ENCODE data around the gene GABRB3. TPM values are rescaled to one million over a fixed set of nuclear protein-coding genes. Genes with fewer than 3 reads are reported as not detected.

Gene GABRB3
- total RNA-seq, 2 experiments from 2014 or later: 0.19 TPM; not detected in 1

DNA sequence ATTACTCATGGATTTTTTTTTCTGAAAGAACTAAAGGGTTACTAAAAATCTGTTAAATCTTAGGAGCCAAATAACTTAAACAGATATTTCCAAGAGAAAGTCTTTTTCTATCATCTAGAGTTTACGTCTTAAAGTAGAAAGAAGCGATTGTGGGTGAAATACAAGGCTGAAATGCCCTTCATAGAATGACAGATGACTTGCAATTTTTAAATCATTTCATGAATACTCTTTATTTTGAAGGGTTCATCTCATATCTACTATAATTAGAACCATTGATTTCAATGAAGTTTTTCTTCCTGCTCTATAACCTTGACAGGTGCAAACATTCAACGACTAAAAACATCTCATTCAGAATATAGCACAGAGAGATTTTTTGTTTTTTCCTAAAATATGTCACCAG, 217.0 kb downstream of the GABRB3 start:
- intact Hi-C loops (cut with micrococcal nuclease): no loop called here
- H3K4me3 Mint-ChIP-seq: no peak overlapping the region
- H3K9me3 Mint-ChIP-seq: peaks cover 6% of the 10 kb centered on the region
- CTCF ChIA-PET: no interaction called here
- no peak for DNase-seq
- H3K36me3 Mint-ChIP-seq (ENCODE audit: low read depth): no peaks in the 10 kb centered on the region
- no peaks in the 10 kb centered on the region for H3K27me3 Mint-ChIP-seq (ENCODE audit: low read depth)
- H3K27ac Mint-ChIP-seq: no peak overlapping the region
- H3K4me1 Mint-ChIP-seq (ENCODE audit: low read depth): no peaks in the 10 kb centered on the region

DNA sequence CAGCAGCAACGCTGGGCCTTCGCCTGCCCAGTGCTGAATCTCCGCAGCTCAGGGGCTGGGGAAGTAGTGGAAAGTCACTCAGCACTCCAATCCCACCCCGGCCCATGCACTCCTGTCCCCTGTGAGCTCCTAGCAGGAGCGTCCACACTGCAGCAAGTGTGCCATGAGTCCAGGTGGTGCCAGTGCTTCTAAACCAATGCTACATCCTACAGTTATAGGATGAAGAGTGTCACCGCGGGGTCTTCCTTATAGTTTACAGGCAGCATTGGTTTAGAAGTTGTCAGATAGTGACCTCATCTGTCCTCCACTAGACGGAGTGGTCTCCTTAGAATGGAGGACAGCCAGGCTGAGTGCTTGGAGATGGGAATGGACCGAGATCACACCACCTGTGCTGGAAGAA, 221.4 kb downstream of the GABRB3 start:
- no peaks in the 10 kb centered on the region for H3K36me3 Mint-ChIP-seq (ENCODE audit: low read depth)
- CTCF ChIA-PET: no interaction called here
- H3K4me1 Mint-ChIP-seq (ENCODE audit: low read depth): no peaks in the 10 kb centered on the region
- H3K9me3 Mint-ChIP-seq: no peaks in the 10 kb centered on the region
- no peak overlapping the region for H3K4me3 Mint-ChIP-seq
- H3K27ac Mint-ChIP-seq: no peak overlapping the region
- DNase-seq: no peak
- intact Hi-C loops (cut with micrococcal nuclease): no loop called here
- H3K27me3 Mint-ChIP-seq (ENCODE audit: low read depth): no peaks in the 10 kb centered on the region

DNA sequence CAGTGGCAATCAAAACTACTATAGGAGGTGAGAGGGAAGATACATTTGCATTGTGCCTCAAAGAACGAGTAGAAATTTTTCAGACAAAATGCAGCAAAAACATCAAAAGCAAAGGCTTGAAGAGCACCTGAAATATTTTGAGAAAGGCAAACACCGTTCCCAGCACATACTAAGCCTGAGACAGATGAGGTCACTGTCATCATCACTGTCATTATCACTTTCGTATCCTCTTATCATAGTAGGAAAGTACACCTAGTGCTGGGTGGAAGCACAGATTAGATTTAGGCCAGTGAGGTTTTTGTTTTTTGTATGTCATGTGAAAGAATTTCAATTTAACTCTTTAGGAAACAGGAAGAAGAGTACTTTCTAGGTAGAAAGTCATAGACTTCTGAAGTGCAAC, 222.0 kb downstream of the GABRB3 start:
- no peak overlapping the region for H3K4me3 Mint-ChIP-seq
- intact Hi-C loops (cut with micrococcal nuclease): no loop called here
- no peak for DNase-seq
- no peaks in the 10 kb centered on the region for H3K4me1 Mint-ChIP-seq (ENCODE audit: low read depth)
- CTCF ChIA-PET: no interaction called here
- no peaks in the 10 kb centered on the region for H3K27me3 Mint-ChIP-seq (ENCODE audit: low read depth)
- H3K9me3 Mint-ChIP-seq: no peaks in the 10 kb centered on the region
- no peaks in the 10 kb centered on the region for H3K36me3 Mint-ChIP-seq (ENCODE audit: low read depth)
- H3K27ac Mint-ChIP-seq: no peak overlapping the region

DNA sequence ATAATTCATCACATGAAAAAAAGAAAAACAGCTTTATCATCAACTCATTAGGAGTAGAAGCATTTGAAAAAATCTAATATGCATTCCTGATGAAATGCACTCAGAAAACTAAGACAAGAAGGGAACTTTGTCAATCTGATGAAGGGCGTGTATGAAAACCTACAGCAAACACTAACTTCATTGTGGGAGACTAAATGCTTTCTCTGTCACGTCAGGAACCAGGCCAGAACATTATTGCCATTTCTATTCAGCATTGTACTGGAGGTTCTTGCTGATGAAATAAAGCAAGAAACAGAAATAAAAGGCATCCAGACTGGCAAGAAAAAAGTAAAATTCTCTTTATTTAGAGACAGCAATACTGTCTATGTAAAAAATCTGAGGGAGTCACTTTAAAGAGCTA, 235.2 kb downstream of the GABRB3 start:
- intact Hi-C loops (cut with micrococcal nuclease): no loop called here
- H3K27me3 Mint-ChIP-seq (ENCODE audit: low read depth): no peaks in the 10 kb centered on the region
- CTCF ChIA-PET: interaction anchor here (0.6 kb wide), 1 partner anchor 47 kb away, joined by 3 read pairs; no protein-coding TSS in a partner anchor
- H3K27ac Mint-ChIP-seq: no peak overlapping the region
- DNase-seq: no peak
- no peak overlapping the region for H3K4me3 Mint-ChIP-seq
- no peaks in the 10 kb centered on the region for H3K4me1 Mint-ChIP-seq (ENCODE audit: low read depth)
- peaks cover 15% of the 10 kb centered on the region for H3K9me3 Mint-ChIP-seq
- no peaks in the 10 kb centered on the region for H3K36me3 Mint-ChIP-seq (ENCODE audit: low read depth)

DNA sequence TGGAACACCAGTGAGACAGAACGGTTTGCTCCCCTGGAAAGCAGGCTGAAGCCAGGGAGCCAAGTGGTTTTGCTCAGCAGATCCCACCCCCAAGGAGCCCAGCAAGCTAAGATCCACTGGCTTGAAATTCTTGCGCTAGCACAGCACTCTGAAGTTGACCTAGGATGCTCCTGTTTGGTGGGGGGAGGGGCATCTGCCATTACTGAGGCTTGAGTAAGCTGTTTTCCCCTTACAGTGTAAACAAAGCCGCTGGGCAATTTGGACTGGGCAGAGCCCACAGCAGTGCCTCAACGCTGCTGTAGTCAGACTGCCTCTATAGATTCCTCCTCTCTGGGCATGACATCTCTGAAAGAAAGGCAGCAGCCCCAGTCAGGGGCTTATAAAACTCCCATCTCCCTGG, 241.4 kb downstream of the GABRB3 start:
- no peak overlapping the region for H3K27ac Mint-ChIP-seq
- intact Hi-C loops (cut with micrococcal nuclease): no loop called here
- H3K4me1 Mint-ChIP-seq (ENCODE audit: low read depth): no peaks in the 10 kb centered on the region
- no peak for DNase-seq
- CTCF ChIA-PET: no interaction called here
- no peaks in the 10 kb centered on the region for H3K36me3 Mint-ChIP-seq (ENCODE audit: low read depth)
- H3K27me3 Mint-ChIP-seq (ENCODE audit: low read depth): no peaks in the 10 kb centered on the region
- H3K9me3 Mint-ChIP-seq: peaks cover 10% of the 10 kb centered on the region
- no peak overlapping the region for H3K4me3 Mint-ChIP-seq

DNA sequence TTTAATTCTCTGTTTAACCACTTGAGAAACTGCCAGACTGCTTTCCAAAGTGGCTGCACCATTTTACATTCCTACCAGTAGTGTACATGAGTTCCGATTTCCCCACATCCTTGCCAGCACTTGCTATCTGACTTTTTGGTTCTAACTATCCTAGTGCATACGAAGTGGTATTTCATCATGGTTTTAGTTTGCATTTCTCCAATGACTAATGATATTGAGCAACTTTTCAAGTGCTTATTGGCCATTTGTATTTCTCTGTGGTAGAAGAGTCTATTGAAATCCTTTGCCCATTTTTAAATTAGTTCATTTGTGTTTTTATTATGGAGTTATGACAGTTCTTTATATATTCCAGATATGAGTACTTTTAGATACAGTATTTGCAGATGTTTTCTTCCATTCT, 247.8 kb downstream of the GABRB3 start:
- no peaks in the 10 kb centered on the region for H3K27me3 Mint-ChIP-seq (ENCODE audit: low read depth)
- no peak for DNase-seq
- H3K4me3 Mint-ChIP-seq: no peak overlapping the region
- peaks cover 2% of the 10 kb centered on the region for H3K9me3 Mint-ChIP-seq
- intact Hi-C loops (cut with micrococcal nuclease): no loop called here
- no peaks in the 10 kb centered on the region for H3K4me1 Mint-ChIP-seq (ENCODE audit: low read depth)
- H3K27ac Mint-ChIP-seq: no peak overlapping the region
- H3K36me3 Mint-ChIP-seq (ENCODE audit: low read depth): no peaks in the 10 kb centered on the region
- CTCF ChIA-PET: no interaction called here

DNA sequence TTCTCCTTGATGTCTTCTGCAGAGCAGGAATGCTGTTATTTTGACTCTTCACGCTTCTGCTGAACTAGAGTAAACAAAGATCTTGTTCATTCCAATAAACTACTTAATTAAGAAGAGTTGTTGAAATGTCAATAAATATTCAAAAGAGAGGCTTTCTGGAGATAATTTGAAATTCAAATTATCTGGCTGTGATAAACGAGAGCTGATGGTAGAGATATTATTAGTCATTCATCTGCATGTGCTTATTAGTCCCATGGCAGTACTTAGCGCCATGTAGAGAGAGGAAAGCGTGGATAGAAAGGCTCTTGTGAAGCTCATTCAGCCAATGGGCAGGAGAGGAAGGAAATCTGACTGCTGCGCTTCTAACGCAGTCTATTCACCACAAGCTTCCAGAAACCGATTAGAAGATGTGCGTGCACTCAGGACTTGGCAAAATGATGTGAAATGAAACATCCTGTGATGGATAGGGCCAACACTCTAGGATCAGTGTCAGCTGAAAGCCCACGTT, 251.1 kb downstream of the GABRB3 start:
- no peak for DNase-seq
- Mint-ChIP-seq H3K36me3 (ENCODE audit: low read depth) (no peaks in the 10 kb centered on the region), H3K4me3 (no peak overlapping the region), H3K27me3 (ENCODE audit: low read depth) (no peaks in the 10 kb centered on the region), H3K9me3 (peaks cover 2% of the 10 kb centered on the region), H3K27ac (no peak overlapping the region), H3K4me1 (ENCODE audit: low read depth) (no peaks in the 10 kb centered on the region)
- CTCF ChIA-PET: no interaction called here
- intact Hi-C loops (cut with micrococcal nuclease): no loop called here

DNA sequence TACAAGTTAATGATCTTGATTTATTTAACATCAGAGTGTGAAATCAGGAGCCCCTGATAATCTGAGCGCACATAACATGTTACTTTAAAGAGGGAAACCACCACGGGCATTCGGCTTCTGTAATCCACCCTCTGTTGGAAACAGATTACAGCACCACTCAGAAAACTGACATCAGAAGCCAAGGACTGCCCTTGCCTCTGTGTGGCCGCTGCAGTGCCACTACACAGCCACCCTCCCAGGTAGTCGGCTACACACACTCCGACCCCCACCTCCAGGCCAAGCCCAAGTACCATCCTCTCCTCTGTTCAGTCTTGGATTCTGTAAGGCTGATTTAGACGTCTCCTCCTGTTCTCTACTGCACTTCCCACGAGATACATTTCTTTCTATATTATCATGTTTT, 251.7 kb downstream of the GABRB3 start:
- H3K36me3 Mint-ChIP-seq (ENCODE audit: low read depth): no peaks in the 10 kb centered on the region
- peaks cover 2% of the 10 kb centered on the region for H3K9me3 Mint-ChIP-seq
- intact Hi-C loops (cut with micrococcal nuclease): no loop called here
- H3K27me3 Mint-ChIP-seq (ENCODE audit: low read depth): no peaks in the 10 kb centered on the region
- no peak overlapping the region for H3K27ac Mint-ChIP-seq
- no peaks in the 10 kb centered on the region for H3K4me1 Mint-ChIP-seq (ENCODE audit: low read depth)
- H3K4me3 Mint-ChIP-seq: no peak overlapping the region
- CTCF ChIA-PET: no interaction called here
- no peak for DNase-seq

DNA sequence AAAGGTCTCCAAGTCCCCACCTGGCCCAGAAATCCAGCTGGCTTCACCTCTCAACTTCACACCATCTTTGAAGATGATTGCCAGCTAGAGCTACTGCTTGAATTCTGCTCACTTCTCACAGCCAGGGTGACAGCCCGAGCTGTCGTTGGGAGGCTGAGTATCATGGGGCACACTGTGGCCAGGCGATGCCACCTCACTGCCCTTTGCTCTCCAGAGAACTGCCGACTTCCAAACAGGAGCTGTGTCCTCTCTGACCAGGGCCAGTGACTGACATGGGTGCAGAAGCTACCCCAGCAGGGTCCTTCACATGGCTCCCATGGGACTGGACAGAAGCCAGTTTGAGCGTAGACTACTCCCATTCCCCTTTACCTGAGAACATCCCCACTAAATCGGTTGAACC, 254.0 kb downstream of the GABRB3 start:
- Mint-ChIP-seq H3K4me1 (ENCODE audit: low read depth) (no peaks in the 10 kb centered on the region), H3K4me3 (no peak overlapping the region), H3K9me3 (no peaks in the 10 kb centered on the region), H3K36me3 (ENCODE audit: low read depth) (no peaks in the 10 kb centered on the region), H3K27ac (no peak overlapping the region), H3K27me3 (ENCODE audit: low read depth) (no peaks in the 10 kb centered on the region)
- CTCF ChIA-PET: no interaction called here
- DNase-seq: no peak
- intact Hi-C loops (cut with micrococcal nuclease): no loop called here

DNA sequence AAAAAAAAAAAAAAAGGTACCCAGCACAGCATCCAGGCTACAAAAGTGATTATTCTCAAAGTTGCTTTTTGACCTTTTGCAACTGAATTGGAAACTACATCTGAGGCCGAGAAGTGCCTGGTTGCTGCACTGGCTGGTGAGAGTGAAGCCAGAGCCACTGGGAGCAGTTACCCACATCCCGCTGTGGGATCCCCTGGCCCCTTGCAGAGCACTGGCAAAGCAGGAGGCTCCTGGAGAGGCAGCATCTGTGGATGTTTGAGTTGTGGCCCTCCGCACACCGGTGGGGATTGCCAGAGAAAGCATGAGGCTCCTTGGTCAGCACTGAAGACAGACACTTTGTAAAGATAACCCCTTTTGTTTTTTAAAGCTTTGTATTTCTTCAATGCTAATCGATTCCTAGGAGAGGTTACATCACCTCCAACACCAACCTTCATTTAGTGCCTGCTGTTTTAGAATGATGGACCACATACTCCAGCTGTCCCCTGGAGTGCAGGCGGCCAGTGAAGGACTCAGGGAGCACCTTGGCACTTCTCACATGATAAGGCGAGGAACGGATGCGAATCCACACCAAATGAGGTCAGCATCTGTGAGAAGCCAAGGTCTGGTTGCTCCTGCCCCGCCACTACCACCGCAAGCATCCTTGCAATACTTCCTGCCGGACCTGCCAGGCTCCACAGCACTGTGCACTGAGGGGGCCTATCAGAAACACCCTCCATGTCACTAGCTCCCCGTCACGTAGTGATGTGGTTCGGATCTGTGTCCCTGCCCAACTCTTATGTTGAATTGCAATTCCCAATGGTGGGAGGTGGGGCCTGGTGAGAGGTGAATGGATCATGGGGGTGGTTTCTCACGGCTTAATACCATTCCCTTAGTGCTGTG, 256.5 kb downstream of the GABRB3 start:
- CTCF ChIA-PET: interaction anchor here (0.6 kb wide), 1 partner anchor 50 kb away, joined by 3 read pairs; no protein-coding TSS in a partner anchor
- H3K27ac Mint-ChIP-seq: no peak overlapping the region
- DNase-seq: no peak
- no peak overlapping the region for H3K4me3 Mint-ChIP-seq
- intact Hi-C loops (cut with micrococcal nuclease): no loop called here
- H3K4me1 Mint-ChIP-seq (ENCODE audit: low read depth): no peaks in the 10 kb centered on the region
- H3K9me3 Mint-ChIP-seq: peaks cover 4% of the 10 kb centered on the region
- no peaks in the 10 kb centered on the region for H3K36me3 Mint-ChIP-seq (ENCODE audit: low read depth)
- H3K27me3 Mint-ChIP-seq (ENCODE audit: low read depth): no peaks in the 10 kb centered on the region

DNA sequence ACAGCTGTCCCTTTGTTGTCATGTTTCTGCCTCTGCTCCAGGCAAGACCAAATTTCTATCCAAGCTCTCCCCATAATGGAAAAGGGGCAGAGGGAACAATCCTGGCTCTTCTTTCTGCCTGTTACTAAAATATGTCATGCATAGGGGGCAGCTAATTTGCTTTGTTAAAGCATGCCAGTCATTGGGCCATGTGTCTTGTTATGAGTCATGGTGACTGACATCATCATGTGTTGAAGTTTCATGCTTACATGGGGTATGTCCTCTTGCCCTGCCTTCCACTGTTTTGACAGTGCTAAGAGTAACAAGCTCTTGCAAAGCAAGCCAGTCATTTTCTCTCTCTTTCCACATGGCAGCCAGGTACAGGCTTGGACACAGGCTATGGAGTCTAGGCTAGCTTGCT, 268.9 kb downstream of the GABRB3 start:
- Mint-ChIP-seq H3K27ac (no peak overlapping the region), H3K27me3 (ENCODE audit: low read depth) (no peaks in the 10 kb centered on the region), H3K36me3 (ENCODE audit: low read depth) (no peaks in the 10 kb centered on the region), H3K4me3 (no peak overlapping the region), H3K4me1 (ENCODE audit: low read depth) (no peaks in the 10 kb centered on the region), H3K9me3 (peaks cover 5% of the 10 kb centered on the region)
- DNase-seq: no peak
- CTCF ChIA-PET: no interaction called here
- intact Hi-C loops (cut with micrococcal nuclease): no loop called here
